HG03342 (cell line): ENCODE data around the gene TCEANC.
"Not testable (repeated sequence)": the region's sequence is repeated elsewhere in the genome, so short reads cannot be mapped to it uniquely, and the experiment has no call there.

Source experiments
- ATAC-seq: cut with Tn5 transposase; IDR thresholded peaks from one replicate; pipeline ENCODE4 v1.9.1; 2021; ENCODE audit warnings: mild to moderate bottlenecking, moderate library complexity; ENCODE audit not compliant: unreplicated experiment

The TCEANC gene, protein sequence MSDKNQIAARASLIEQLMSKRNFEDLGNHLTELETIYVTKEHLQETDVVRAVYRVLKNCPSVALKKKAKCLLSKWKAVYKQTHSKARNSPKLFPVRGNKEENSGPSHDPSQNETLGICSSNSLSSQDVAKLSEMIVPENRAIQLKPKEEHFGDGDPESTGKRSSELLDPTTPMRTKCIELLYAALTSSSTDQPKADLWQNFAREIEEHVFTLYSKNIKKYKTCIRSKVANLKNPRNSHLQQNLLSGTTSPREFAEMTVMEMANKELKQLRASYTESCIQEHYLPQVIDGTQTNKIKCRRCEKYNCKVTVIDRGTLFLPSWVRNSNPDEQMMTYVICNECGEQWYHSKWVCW

DNA sequence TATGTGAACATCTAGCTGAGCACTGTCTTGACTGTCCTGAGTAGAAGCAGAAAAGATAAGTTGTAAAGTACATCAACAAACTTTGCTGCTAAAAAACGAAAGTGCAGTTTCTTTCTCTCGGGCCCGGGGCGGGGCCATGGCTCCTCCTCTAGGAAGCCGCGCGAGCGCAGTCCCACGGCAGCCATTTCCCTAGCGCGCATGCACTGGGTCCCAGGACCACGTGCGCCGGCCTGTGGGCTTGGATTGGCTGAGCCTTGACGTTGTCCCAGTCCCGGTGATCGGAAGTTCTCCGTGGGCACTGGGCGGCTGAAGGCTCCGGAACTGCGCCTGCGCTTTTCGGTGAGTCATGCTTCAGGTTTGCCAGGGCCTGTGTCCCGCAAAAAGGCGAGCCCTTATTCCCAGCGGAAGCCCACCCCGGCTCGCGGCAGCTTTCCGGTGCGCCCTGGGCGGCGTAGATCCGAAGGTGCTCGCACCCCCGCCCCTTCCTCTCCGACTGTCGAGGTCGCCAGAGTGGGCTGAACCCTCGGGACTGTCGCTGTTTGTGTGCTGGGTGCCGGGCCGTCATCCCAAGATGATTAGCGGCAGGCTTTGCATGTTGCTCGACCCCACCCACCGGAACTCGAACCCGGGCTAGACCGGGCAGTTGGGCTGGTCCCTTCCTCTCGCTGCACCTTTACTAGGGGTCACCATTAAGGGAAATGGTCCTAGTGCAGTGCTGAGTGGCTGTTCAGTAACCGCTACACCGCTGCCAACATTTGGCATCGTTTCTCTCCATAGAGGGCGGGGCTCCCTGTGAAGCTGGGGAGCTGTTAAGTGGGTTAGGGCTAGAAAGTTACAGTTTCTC, at the start of gene TCEANC:
Gene TCEANC (plus strand): TSS at position 292 of the 844 bp plus-strand sequence. CDS start 9,368 bp downstream, outside the sequence.
- ATAC-seq: peak; percentile 98

- no peak for ATAC-seq
Observed at GRCh38 chrX:13605611-13606010, 47.3 kb upstream of the TCEANC start.

DNA sequence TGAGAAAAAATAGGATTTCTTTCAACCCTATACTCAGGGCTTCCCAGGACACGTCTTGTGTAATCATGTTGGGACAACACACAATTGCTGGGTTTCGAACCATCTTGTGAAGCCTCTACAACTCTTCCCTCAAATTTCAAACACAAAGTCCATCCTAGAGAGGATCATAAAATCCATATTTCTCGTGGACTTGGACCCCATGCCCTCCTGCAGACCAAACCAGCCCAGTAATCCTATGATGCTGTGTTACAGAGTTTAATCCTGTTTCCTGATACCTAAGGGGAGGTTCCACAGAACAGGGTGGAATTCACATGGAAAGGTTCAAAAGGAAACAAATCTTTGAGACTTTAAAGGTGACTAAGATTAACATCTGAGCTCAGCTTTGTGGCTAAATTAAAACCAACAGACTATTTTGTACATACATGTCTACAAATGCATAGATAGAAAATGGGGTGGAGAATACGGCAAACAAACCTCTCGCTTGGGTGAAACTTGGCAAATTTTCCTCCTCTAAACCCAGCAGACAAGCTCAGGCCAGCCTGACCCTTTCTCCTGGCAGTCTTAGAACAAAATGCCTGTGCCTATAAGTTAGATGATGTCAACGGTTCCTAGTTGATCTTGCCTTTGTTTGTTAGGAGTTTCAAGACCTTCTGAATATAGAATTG, 45.5 kb upstream of the TCEANC start:
- ATAC-seq: no peak

DNA sequence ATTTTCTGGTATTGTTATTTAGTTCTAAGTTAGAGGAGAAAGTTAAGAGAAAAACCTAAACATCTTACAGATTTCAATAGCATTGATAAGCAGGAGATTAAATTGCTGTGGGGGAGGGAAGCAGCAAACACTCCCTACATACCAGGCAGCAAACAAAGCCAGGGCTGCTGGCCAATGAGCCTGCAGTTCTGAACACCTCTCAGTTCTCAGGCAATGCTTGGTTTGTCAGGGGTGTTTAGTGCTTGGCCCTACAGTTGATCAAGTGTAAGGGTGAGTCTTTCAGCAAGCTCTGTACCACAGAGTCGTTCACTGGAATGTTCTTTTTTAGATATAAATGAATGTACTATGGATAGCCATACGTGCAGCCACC, 45.0 kb upstream of the TCEANC start:
- no peak for ATAC-seq

DNA sequence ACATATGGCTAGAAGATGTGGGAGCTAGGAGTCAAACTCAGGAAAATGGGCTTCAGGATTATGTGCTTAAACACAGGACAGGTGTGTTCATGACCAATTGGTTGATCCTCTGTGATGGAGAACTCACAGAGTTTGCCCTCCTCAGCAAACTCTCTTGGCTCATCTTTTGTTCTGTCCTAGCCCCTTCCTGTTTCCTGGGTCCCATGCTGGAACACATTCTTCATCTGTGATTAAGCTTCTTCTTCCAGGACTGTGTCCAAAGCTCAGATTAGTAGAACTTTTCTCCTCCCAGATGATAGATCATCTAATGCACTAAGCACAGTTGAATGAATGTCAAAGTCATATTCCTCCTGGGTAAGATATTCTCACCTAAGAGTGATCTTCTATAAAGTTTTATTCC, 38.8 kb upstream of the TCEANC start:
- ATAC-seq: no peak

DNA sequence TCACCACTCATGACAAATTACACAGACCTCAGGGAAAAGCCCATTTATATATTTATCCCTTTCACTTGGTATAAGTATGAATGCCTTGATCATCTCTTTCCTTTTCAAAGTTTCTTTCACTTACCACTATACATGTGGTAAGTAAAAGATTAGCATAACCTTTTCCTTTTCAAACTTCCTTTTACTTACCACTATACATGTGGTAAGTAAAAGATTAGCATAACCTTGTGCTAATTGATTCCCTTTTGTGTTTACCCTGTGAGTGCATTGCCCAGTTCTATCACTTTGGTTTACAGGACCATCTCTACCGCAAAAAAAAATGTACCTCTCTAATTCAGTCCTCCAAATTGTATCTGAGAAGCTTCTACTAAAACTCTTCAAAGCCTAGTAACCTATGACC, 32.7 kb upstream of the TCEANC start:
- no peak for ATAC-seq

- ATAC-seq: no peak
Observed at GRCh38 chrX:13622401-13622964, 30.5 kb upstream of the TCEANC start.

DNA sequence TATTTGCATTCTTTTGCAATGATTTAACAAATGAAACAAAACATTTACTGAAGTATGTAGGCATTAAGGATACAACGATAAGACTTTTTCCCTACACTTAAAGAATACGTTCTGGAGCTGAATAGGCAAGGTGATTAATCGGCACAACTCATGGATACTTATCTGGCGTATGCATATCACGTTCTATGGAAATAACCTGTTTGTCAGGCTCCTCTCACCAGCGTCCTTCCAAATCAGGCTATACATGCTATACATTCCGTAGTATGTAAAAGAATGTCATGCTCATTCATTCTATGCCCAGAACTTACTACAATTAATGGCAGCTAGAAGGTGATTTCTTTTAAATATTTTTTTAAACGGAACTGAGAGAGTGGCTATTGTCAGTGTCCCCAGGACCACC, 25.6 kb upstream of the TCEANC start:
- no peak for ATAC-seq

DNA sequence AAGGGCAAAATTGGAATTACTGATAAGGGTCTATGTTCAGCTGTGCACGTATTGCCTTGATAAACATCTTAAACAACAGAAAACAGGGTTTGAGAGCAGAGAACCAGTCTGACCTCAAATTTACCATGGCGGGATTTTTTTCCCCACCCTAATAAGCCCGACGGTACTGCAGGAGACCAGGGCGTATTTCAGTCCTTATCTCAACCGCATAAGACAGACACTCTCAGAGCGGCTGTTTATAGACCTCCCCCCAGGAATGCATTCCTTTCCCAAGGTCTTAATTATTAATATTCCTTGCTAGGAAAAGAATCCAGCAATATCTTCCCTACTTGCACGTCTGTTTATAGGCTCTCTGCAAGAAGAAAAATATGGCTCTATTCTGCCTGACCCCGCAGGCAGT, 15.7 kb upstream of the TCEANC start:
- ATAC-seq: not testable (repeated sequence)

DNA sequence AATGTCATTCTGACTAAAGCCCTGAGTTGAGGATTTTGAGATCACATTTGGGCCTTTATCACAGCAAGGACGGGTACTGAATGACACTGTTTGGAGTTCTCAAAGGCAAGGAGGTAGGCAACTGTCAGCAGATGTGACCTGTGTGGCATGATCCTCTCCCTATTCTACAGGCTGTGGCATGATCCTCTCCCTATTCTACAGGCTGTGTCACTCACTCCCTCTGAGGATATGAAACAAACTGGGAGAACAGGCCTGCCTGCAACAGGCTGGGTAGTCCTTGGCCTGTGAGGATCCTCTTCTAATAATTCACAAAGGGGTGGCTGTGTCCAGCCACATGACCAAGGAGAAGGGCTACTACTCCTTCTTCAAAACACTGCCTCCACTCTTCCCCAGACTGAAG, 14.9 kb upstream of the TCEANC start:
- ATAC-seq: no peak

- no peak for ATAC-seq
Observed at GRCh38 chrX:13638826-13639225, 14.1 kb upstream of the TCEANC start.

GRCh38 chrX:13641684-13642083, 11.3 kb upstream of the TCEANC start:
- not testable (repeated sequence) for ATAC-seq

DNA sequence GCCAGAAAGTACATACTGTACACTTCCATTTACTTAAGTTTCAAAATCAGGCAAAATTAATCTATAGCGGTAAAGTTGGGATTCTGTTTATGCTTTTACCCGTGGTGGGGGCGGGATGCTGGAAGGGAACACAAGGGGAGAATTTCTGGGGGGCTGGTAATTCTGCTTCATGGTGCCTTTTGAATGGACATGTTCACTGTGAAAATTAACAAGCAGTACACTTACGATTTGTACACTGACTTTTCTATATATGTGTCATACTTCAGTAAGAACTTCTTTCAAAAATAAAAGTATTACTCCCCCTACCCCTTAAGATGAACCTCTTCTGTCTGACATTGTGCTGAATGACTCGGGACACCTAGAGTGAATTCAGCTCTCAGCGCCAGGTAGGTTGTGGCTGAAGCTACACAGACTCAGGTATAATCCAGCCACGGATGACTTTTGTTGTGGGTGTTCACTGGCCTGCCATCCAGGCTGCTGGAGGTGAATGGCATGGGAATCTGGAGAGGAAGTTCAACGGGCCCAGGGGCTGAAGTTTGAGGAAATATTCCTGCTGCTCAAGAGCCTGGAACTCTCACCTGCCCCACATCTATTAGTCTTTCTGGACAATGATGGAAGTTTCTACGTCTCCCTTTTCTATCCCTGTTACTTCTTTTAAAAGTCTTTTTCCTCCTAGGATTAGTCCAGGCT, 7.3 kb upstream of the TCEANC start:
- ATAC-seq: no peak

DNA sequence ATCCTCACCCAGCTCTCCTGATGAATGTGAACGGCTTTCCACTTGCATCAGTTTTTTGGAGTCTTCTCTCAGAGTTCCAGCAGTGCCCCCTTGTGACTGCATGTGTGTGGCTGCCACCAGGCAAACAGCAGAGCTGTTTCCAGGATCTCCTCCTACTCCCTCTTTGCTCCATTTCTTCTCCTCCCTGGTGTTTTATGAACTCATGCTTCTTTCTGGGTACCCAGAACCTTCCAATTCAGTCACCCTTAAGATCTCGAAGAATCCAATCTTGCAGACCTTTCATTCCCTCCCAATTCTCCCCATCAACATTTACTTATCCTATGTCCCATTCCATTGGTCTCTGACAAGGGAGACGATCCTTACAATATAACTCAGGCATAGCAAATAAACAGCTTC, 6.8 kb upstream of the TCEANC start:
- no peak for ATAC-seq

DNA sequence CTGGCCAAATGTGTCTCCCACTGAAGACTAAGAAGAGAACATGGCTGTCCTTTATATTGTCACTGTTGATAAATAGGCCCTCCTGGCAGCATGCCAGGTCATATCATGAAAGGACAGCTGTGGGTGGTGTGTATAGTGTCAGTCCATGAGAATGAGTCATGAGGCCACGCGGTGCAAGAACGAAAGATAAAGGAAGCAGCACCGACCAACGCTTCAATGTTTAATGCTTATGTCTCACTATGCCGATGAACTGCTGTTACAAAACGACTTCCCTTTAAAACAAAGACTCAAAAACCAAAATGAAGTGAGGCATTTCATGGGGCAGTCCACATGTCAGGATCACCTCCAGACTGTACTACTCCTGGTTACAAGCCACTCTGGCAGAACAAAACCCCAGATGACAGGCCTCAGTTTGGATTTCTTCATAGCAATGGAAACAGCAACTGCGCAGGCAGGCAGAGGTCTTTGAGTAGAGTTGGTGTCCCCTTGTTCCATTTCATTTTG, 5.2 kb upstream of the TCEANC start:
- ATAC-seq: no peak

DNA sequence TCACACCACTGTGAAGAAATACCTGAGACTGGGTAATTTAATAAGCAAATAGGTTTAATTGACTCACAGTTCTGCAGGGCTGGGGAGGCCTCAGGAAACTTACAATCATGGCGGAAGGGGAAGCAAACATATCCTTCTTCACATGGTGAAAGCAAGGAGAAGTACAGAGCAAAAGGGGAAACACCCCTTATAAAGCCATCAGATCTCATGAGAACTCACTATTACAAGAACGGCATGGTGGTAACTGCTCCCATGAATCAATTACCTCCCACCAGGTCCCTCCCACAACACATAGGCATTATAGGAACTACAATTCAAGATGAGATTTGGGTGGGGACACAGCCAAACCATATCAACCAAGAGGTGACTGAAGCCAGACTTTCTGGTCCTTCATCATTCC, 4.6 kb upstream of the TCEANC start:
- not testable (repeated sequence) for ATAC-seq

DNA sequence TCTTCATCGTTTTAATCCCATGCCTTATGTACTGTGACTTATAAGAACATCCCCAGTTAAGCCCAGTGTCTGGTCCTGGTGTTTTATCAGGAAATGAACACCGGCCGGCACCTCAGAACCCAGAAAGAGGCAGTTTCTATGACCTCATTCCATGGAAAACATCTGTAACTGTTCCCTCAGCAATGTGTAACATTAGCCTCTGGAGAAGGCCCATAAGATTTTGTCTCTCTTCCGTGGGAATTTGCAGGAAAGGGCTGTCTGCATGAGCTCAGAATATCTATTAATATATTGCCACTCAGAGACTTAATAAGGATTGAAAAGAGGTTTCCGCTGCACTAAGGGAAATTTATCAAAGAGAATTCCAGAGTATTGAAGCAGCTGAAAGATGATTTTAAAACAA, 3.1 kb upstream of the TCEANC start:
- no peak for ATAC-seq

- ATAC-seq: no peak
Observed at GRCh38 chrX:13650318-13650717, 2.6 kb upstream of the TCEANC start.

- ATAC-seq: no peak
Observed at GRCh38 chrX:13651150-13651549, 1.8 kb upstream of the TCEANC start.

DNA sequence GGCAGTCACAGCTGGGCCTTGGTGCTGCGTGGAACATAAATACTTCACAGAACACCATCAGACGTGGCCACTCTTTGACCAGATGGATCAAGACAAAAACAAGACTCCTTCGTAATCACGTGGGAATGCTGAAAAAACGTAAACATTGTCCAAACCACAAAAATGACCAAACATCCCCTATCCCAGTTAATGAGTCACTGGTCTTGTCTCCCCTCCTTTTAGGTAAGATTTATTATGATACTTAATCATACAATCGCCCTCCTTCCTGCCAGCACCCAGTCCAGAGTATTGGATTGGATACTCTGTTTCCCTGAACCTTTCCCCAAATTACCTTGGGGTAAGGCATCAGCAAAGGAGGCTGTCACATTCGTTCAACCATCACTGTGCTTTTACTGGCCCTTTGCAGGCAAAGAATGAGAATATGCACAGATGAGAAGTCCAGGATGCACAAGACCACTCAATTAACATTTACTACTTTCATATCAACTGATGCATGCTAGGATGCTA, 601 bp upstream of the TCEANC start:
- no peak for ATAC-seq
